ENCODE results near the gene MCTP1.
"Not testable (repeated sequence)": the region's sequence is repeated elsewhere in the genome, so short reads cannot be mapped to it uniquely, and the experiment has no call there.

The MCTP1 gene

DNA sequence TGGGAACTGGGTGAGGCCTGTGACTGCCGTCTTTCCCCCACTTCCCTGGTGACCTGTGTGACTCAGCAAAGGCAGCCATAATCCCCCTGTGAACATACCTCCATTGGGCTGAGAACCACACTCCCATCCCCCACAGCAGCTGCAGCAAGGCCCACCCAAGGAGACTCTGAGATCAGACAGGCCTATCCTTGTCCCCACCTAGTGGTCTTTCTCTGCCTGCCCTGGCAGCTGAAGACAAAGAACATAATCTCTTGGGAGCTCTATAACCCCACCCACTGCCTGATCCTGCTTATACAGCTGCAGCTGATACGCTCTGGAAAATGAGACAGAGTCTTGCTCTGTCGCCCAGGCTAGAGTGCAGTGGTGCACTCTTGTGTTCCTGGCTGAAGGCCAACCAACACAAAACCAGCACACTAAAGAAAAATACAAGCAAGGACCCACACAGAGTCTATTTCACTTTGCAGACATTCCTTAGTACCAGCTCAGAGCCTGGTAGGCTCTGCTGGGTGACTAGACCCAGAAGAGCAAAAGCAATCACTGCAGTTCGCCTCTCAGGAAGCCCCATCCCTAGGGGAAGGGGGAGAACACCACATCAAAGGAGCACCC lies 106.7 kb downstream of the MCTP1 start:
- DNase-seq (ENCODE audit: low spot score), result no peak

- DNase-seq (ENCODE audit: low spot score), result no peak
These were observed 107.4 kb downstream of the MCTP1 start for GRCh38 chr5:95177456-95177855.

GRCh38 chr5:95175106-95175505 lies 109.8 kb downstream of the MCTP1 start:
- DNase-seq (ENCODE audit: low spot score), result no peak

DNA sequence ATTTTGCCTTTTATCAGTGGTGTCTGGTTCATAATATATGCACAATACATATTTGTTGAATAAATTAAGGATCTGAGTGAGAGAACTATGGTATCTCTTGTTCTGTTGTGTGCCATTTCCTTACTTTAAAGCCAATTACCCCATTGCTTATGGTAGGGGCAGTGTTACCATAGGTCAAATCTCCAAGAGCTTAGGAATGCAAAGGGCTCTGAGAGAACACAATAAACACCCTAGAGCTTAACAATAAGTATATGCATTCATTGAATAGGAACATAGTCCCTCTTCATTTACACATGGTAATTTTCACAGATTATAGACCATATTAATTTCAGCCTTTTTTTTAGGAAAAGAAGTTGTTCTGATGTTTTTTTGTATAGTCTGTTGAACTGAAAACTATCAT lies 112.2 kb downstream of the MCTP1 start:
- no peak for DNase-seq (ENCODE audit: low spot score)

- no peak for DNase-seq (ENCODE audit: low spot score)
These were observed 120.0 kb downstream of the MCTP1 start for GRCh38 chr5:95164861-95165260.

GRCh38 chr5:95163079-95163478 lies 121.8 kb downstream of the MCTP1 start:
- DNase-seq (ENCODE audit: low spot score), result no peak

DNA sequence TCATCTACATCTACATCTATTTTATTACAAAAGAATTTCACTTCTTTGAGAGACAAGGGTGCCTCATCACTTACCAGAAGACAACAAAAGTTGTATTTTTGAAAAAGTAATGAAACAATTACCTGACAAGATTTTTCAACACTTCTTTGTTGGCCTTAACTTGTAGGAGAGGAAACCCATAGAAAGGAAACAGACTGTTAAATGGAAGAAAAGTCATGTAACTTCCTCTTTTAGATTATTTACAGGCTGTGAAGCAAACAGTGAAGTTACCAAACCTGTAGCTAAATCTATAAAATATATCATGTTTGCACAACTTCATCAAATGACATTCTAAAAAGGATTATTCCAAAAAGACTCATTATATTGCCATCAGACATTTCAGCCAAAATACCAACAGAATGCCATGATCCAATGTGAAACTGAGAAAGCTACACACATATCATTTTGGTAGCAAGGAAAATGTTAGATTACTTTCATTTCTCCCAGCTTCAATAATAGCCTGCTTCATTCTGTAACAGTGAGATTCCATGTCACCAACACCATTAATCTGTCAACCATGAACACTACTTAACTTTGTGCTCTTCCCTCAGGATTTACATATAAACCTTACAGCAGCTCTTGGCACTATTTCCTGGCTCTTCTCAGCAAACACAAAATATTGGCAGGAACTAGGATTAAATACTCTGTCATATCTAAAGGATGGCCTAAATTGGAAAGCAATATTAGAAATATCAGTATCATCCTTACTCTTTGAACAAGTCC lies 122.5 kb downstream of the MCTP1 start:
- DNase-seq (ENCODE audit: low spot score), result no peak

- no peak for DNase-seq (ENCODE audit: low spot score)
These were observed 125.3 kb downstream of the MCTP1 start for GRCh38 chr5:95159603-95160002.

- DNase-seq (ENCODE audit: low spot score), result no peak
These were observed 129.0 kb downstream of the MCTP1 start for GRCh38 chr5:95155888-95156287.

DNA sequence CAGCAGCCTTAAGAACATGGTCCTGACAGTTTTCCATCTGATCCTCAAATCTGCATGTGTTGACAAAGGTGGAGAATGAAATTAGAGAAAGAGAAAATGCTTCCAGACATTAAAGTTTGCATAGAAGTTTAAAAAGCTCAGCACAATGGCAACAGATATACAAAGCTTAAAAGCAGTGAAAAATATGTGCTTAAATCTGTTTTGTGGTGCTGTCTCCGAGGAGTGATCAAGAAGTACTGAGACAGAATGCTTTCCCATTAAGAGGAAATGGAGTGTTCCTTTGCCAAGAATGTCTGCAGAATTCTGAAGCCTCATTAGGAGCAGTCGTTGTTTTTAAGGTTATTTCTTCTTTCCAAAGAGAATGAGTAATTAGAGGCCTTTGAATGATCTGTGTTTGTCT lies 131.4 kb downstream of the MCTP1 start:
- DNase-seq (ENCODE audit: low spot score), result no peak

- DNase-seq (ENCODE audit: low spot score), result no peak
These were observed 132.4 kb downstream of the MCTP1 start for GRCh38 chr5:95152535-95152934.

DNA sequence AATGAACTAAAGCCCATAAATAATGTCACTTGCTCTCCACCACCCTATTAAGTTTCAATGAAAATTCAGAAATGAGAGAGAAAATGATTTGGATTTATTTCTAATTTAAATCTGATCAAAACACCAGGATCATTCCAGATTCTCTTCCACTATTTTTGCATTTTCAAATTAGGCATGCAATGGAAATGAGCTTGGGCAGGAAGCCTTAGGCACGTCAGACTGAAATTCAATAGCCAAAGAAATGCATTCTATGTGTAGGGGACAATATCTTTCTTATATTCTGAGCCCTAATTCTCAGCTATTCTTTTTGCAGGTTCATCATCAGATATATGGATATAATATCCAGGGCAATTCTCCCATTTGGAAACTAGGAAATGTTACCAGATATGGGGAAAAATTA lies 132.8 kb downstream of the MCTP1 start:
- no peak for DNase-seq (ENCODE audit: low spot score)

- DNase-seq (ENCODE audit: low spot score), result no peak
These were observed 133.2 kb downstream of the MCTP1 start for GRCh38 chr5:95151694-95152093.

GRCh38 chr5:95149387-95149786 lies 135.5 kb downstream of the MCTP1 start:
- DNase-seq (ENCODE audit: low spot score), result no peak

DNA sequence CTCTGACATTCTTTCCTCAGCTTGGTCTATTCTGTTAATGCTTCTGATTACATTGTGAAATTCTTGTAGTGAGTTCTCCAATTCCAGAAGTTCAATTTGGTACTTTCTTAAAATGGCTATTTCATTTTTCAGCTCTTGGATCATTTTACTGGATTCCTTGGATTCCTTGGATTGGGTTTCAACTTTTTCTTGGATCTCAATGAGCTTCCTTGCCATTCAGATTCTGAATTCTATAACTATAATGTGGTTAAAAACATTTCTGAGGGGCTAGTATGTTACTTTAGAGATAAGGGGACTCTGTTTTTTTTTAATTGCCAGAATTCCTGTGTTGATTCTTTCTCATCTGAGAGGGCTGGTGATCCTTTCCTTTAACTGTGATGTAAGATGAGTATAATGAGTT lies 136.4 kb downstream of the MCTP1 start:
- no peak for DNase-seq (ENCODE audit: low spot score)

DNA sequence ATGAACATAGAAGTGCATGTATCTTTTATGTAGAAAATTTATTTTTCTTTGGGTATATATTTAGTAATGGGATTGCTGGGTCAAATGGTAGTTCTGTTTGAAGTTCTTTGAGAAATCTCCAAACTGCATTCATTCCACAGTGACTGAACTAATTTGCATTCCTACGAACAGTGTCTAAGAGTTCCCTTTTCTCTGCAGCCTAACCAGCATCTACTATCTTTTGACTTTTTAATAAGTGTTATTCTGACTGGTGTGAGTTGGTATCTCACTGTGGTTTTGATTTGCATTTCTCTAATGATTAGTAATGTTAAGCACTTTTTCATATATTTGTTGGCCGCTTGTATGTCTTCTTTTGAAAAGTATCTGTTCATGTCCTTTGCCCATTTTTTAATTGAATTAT lies 141.0 kb downstream of the MCTP1 start:
- not testable (repeated sequence) for DNase-seq (ENCODE audit: low spot score)

- DNase-seq (ENCODE audit: low spot score), result no peak
These were observed 142.7 kb downstream of the MCTP1 start for GRCh38 chr5:95142145-95142544.

DNA sequence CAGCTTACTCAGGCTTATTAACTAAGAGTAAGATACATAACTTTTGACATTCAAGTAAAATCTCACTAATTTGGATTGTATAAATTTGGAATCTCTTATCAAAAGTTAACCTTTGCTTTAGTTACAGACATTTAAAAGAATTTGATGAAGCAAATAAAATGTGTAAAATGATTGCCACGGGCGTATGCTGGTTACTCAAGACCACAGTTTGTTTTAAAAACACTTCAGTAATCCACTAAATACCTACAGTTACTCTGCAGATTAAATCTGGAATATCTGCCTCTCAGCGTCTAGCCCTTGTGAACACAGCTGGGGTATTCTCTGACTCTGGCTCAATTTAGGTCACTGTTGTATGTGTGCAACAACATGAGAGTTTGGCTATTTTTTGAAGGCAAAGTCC lies 143.8 kb downstream of the MCTP1 start:
- no peak for DNase-seq (ENCODE audit: low spot score)

- no peak for DNase-seq (ENCODE audit: low spot score)
These were observed 150.6 kb downstream of the MCTP1 start for GRCh38 chr5:95134326-95134725.

DNA sequence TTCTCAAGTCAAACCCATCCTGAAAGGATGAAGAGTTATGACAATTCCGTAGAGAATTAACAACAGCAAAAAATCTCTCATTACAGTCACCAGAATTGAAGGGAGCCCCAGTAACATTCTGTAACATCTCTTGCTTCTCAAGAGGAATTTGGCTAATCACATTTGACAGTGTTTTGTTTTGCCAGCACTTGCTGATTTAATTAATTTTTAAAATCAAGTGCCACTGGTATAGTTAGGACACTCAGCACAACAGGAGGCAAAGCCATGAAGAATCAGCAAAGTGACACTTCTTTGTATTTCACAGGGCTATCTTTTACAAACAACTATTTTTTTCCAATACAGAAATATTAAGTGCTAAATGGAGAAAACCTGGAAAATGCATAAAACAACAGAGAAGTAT lies 152.8 kb downstream of the MCTP1 start:
- DNase-seq (ENCODE audit: low spot score), result no peak

DNA sequence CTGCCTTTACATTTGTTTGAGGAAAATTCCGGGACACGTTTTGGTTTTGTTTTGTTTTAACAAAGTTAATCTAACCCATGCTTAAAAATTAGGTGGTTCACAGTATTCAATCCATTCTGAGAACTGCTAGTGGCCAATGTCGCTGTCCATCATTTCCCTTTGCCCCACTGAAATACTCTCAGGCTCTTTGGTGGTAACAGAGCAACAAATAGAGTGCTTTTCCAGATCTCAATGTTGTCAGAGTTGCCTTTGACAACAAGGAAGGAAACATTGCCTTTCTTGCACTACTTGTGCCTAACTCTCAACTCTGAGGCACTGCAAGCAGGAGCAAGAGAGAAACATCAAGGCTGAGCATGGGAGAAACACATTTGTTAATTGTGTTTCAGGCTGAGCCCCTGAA lies 154.0 kb downstream of the MCTP1 start:
- DNase-seq (ENCODE audit: low spot score), result no peak

DNA sequence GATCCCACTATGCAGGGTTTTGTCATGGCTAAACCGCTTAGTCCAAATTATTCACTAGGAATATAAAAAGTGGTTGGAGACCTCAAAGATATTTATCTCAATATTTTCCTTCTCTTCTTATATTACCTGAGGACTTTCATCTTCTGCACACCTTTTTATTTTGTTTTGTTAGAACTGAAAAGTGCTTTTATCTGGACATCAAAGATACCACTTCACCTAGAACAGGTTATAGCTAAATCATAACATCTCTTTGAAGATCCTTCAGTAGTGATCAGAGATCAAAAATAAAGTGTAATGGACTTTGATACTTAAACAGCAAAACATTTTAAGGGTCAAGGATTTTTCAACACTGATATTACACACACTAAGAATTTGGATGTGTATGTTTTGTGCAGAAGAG lies 160.2 kb downstream of the MCTP1 start:
- DNase-seq (ENCODE audit: low spot score), result no peak

DNA sequence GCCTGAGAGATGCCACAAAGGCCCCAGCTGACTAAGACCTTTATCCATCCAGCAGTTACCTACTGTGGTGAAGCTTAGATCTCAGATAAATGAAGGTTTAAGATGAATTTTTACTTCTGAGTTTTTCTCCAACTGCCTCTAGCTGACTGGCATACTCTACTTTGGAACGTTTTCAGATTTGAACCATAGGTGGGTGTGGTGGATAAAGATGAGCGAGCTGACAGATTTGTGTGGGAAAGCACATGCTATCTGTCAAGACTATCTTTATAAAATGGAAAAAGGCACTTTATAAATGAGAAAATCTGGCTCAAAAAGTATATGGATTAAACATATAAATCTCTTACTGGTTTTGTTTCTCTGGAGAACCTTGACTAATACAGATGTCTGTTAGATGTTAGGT lies 160.8 kb downstream of the MCTP1 start:
- DNase-seq (ENCODE audit: low spot score), result no peak

GRCh38 chr5:95114902-95115301 lies 170.0 kb downstream of the MCTP1 start:
- DNase-seq (ENCODE audit: low spot score), result no peak
